Measurements from ENCODE around the gene TRIM39.
"Not testable (repeated sequence)": the region's sequence is repeated elsewhere in the genome, so short reads cannot be mapped to it uniquely, and the experiment has no call there.

The TRIM39 gene

GRCh38 chr6:30326526-30327231, at the start of gene TRIM39:
TSS of gene TRIM39 (plus strand) at chr6:30326927. CDS start at chr6:30329318, 2,391 bp downstream.
- TF ChIP-seq CTCF (IDR thresholded peaks at IDR 0.05; ENCODE audit: low read depth, low read length, missing control alignments) = no peak
- H3K4me3 ChIP-seq (replicated peaks; ENCODE audit: low read depth, low read length) = peak within 1 kb of the TSS; percentile 82
- peak; percentile 15 for DNase-seq (ENCODE audit: extremely low read depth, low read depth)

- not testable (repeated sequence) for DNase-seq (ENCODE audit: extremely low read depth, low read depth); H3K4me3 ChIP-seq (replicated peaks; ENCODE audit: low read depth, low read length)
These were observed 45.7 kb upstream of the TRIM39 start for GRCh38 chr6:30280988-30281387.

- TF ChIP-seq CTCF (IDR thresholded peaks at IDR 0.05; ENCODE audit: low read depth, low read length, missing control alignments) = no peak
- no peak overlapping the region for H3K4me3 ChIP-seq (replicated peaks; ENCODE audit: low read depth, low read length)
- no peak for DNase-seq (ENCODE audit: extremely low read depth, low read depth)
These were observed 44.2 kb upstream of the TRIM39 start for GRCh38 chr6:30282522-30282921.

- no peak for TF ChIP-seq CTCF (IDR thresholded peaks at IDR 0.05; ENCODE audit: low read depth, low read length, missing control alignments)
- no peak overlapping the region for H3K4me3 ChIP-seq (replicated peaks; ENCODE audit: low read depth, low read length)
- no peak for DNase-seq (ENCODE audit: extremely low read depth, low read depth)
These were observed 43.0 kb upstream of the TRIM39 start for GRCh38 chr6:30283761-30284160.

- no peak for TF ChIP-seq CTCF (IDR thresholded peaks at IDR 0.05; ENCODE audit: low read depth, low read length, missing control alignments)
- no peak for DNase-seq (ENCODE audit: extremely low read depth, low read depth)
- H3K4me3 ChIP-seq (replicated peaks; ENCODE audit: low read depth, low read length) = no peak overlapping the region
These were observed 39.6 kb upstream of the TRIM39 start for GRCh38 chr6:30287139-30287538.

- no peak overlapping the region for H3K4me3 ChIP-seq (replicated peaks; ENCODE audit: low read depth, low read length)
- no peak for TF ChIP-seq CTCF (IDR thresholded peaks at IDR 0.05; ENCODE audit: low read depth, low read length, missing control alignments)
- no peak for DNase-seq (ENCODE audit: extremely low read depth, low read depth)
These were observed 30.9 kb upstream of the TRIM39 start for GRCh38 chr6:30295837-30296236.

GRCh38 chr6:30304002-30304401, 22.7 kb upstream of the TRIM39 start:
- TF ChIP-seq CTCF (IDR thresholded peaks at IDR 0.05; ENCODE audit: low read depth, low read length, missing control alignments) = no peak
- no peak overlapping the region for H3K4me3 ChIP-seq (replicated peaks; ENCODE audit: low read depth, low read length)
- DNase-seq (ENCODE audit: extremely low read depth, low read depth) = no peak

Measured in HFF-Myc (cell line).